Left forelimb (tissue), 1 donor: Measurements from ENCODE around the gene MYO15A.

Experiments used
- DNase-seq: peaks from one replicate; pipeline ENCODE4 v3.0.0-alpha.2; 2018; ENCODE audit warnings: low spot score

Gene MYO15A

GRCh38 chr17:18218756-18219415 lies 110.3 kb downstream of the MYO15A start:
- no peak for DNase-seq

- no peak for DNase-seq
Measured at GRCh38 chr17:18224053-18224386, 115.5 kb downstream of the MYO15A start.

GRCh38 chr17:18224387-18225120 lies 116.0 kb downstream of the MYO15A start:
- DNase-seq = peak; percentile 77

GRCh38 chr17:18225121-18225641 lies 116.6 kb downstream of the MYO15A start, which contains the start of gene LLGL1:
Gene LLGL1, plus strand, starts transcription at chr17:18225635. Its CDS starts 48 bp downstream, at chr17:18225683.
- peak; percentile 98 for DNase-seq

- peak; percentile 82 for DNase-seq
Measured at GRCh38 chr17:18225642-18226283, 117.2 kb downstream of the MYO15A start.

- DNase-seq = no peak
Measured at GRCh38 chr17:18226284-18226945, 117.9 kb downstream of the MYO15A start.

GRCh38 chr17:18227635-18228034 lies 119.1 kb downstream of the MYO15A start:
- DNase-seq = no peak

- DNase-seq = no peak
Measured at GRCh38 chr17:18228176-18228682, 119.7 kb downstream of the MYO15A start.

GRCh38 chr17:18229254-18229653 lies 120.7 kb downstream of the MYO15A start:
- no peak for DNase-seq
